Sigmoid colon (tissue), 3 donors: ENCODE data around the gene PDE4D.

ENCODE experiments used
- POLR2A ChIP-seq, 2 donors: fragments of 450-650 bp; IDR thresholded peaks; one replicate each; pipeline ENCODE4 v1.6.1; 2016; ENCODE audit warnings: antibody characterized with exemption in 2 of 2, mild to moderate bottlenecking in 2 of 2, moderate library complexity in 2 of 2
- TF ChIP-seq, protein P1 (sequence below), 4 experiments: fragments of 450-650 bp in 3 of 4; fragments of 200-600 bp in 1 of 4; IDR thresholded peaks; one replicate each; pipeline ENCODE4 v1.5.1; 2016 to 2019; ENCODE audit warnings: antibody characterized with exemption in 4 of 4, mild to moderate bottlenecking in 3 of 4, moderate library complexity in 2 of 4

DNA sequence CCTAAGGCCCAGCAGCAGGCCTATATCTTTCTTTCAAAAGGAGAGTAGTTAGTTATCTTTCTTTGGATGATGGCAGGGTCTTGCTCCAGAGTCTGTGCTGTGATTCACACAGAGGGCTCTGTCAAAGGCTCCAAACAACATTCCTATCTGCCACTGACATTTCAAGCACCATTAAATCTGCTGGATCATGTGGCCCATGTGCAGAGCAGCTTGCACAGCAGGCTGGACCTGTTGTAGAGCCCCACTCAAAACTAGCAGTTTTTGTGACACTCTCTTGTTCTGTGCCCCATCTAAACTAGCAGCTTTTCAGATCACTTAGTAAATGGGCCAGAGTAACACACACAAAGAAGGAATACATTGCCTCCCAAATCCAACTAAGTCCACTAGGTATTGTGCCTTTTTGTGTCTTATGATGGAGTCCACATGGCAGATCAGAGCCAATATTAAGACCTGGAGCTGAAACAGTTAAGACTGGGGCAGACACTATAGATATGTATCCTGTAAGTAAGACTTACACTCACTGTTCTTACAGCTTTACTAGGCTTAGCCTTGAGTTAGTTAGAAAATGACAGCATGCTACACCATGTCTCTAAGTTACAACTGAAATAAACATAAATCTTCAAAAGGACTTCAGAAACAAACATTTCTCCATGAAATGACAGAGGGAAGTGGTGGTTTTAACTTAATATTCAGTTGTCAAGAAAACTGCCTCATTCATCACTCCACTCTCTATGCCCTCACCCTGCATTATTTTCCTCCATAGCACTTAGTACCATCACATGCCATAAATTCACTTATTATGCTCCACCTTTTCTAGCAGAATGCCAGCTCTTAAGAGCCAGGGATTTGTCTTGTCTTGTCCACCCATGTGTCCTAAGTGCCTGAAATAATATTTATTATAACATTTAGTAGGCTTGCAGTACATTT, 909.7 kb downstream of the PDE4D start:
- TF ChIP-seq, protein P1, sequence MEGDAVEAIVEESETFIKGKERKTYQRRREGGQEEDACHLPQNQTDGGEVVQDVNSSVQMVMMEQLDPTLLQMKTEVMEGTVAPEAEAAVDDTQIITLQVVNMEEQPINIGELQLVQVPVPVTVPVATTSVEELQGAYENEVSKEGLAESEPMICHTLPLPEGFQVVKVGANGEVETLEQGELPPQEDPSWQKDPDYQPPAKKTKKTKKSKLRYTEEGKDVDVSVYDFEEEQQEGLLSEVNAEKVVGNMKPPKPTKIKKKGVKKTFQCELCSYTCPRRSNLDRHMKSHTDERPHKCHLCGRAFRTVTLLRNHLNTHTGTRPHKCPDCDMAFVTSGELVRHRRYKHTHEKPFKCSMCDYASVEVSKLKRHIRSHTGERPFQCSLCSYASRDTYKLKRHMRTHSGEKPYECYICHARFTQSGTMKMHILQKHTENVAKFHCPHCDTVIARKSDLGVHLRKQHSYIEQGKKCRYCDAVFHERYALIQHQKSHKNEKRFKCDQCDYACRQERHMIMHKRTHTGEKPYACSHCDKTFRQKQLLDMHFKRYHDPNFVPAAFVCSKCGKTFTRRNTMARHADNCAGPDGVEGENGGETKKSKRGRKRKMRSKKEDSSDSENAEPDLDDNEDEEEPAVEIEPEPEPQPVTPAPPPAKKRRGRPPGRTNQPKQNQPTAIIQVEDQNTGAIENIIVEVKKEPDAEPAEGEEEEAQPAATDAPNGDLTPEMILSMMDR (IDR thresholded peaks at IDR 0.05): no peak
- TF ChIP-seq POLR2A (IDR thresholded peaks at IDR 0.05): no peak
